A549 (cell line): Measurements from ENCODE around the gene CACNA1S. TPM values are rescaled to one million over a fixed set of nuclear protein-coding genes. Genes with fewer than 3 reads are reported as not detected.

Source experiments
- ATAC-seq, 2 experiments: fragments of 200-7000 bp in 1 of 2; fragments of >200 bp in 1 of 2; cut with Nextera tagmentation in 1 of 2; cut with Tn5 transposase in 1 of 2; 3 replicates each; pipeline versions ENCODE4 v1.8.0 to v1.9.1; 2018 to 2020; ENCODE audit warnings: mild to moderate bottlenecking in 1 of 2, moderate library complexity in 1 of 2
- CTCF ChIA-PET: fragments of 300-600 bp; sonication (Branson Sonifier 250); formaldehyde crosslinking; extraction: SDS; loops from one replicate; lab custom pipeline; 2021; ENCODE audit warnings: antibody characterized with exemption, inconsistent platforms; lab: Yijun Ruan, JAX
- POLR2A ChIA-PET: fragments of 350-600 bp; formaldehyde crosslinking; extraction: SDS; loops from one replicate; lab custom pipeline; 2021; ENCODE audit warnings: antibody characterized with exemption, inconsistent platforms; lab: Yijun Ruan, JAX
- DNase-seq, 2 experiments: peaks; one replicate each; pipeline versions ENCODE4 v3.0.0 to v3.0.0-alpha.2; 2011 to 2016; ENCODE audit warnings: low read depth in 1 of 2, low spot score in 1 of 2
- FAIRE-seq: peaks from 2 replicates; lab custom pipeline; 2011; peaks lifted over from hg19 to GRCh38; lab: Jason Lieb, UNC
- H3K27ac ChIP-seq, 2 experiments: fragments of >200 bp; sonication (Bioruptor Twin); formaldehyde crosslinking; 3 replicates each; pipeline ENCODE4 v1.5.1; 2016 to 2017
- H3K4me1 ChIP-seq: fragments of >200 bp; sonication (Bioruptor Twin); formaldehyde crosslinking; 3 replicates; pipeline ENCODE4 v1.6.1; 2016
- H3K4me2 ChIP-seq: fragments of >200 bp; sonication (Bioruptor Twin); formaldehyde crosslinking; 3 replicates; pipeline ENCODE4 v1.6.1; 2016
- H3K4me3 ChIP-seq: fragments of >200 bp; sonication (Bioruptor Twin); formaldehyde crosslinking; 3 replicates; pipeline ENCODE4 v1.5.1; 2016
- H3K9me3 ChIP-seq: fragments of >200 bp; sonication (Bioruptor Twin); formaldehyde crosslinking; 3 replicates; pipeline ENCODE4 v1.6.1; 2016
- BHLHE40 ChIP-seq: IDR thresholded peaks from 2 replicates; pipeline ENCODE4 v1.6.1; 2012; ENCODE audit warnings: low read depth, low read length, inconsistent platforms
- CBX2 ChIP-seq: fragments of 200-600 bp; sonication (generic); IDR thresholded peaks from 2 replicates; pipeline ENCODE4 v1.6.1; 2016; ENCODE audit warnings: low read depth, mild to moderate bottlenecking, borderline replicate concordance
- CHD2 ChIP-seq: fragments of 150-350 bp; IDR thresholded peaks from 2 replicates; pipeline ENCODE4 v1.6.1; 2014; ENCODE audit warnings: low read length; ENCODE audit not compliant: partially characterized antibody
- CHD4 ChIP-seq: fragments of 200-600 bp; sonication (generic); IDR thresholded peaks from 2 replicates; pipeline ENCODE4 v1.6.1; 2016; ENCODE audit warnings: antibody characterized with exemption, mild to moderate bottlenecking, borderline replicate concordance
- ESRRA ChIP-seq: fragments of 150-350 bp; IDR thresholded peaks from 2 replicates; pipeline ENCODE4 v1.6.1; 2014; ENCODE audit warnings: mild to moderate bottlenecking, low read length, borderline replicate concordance
- HOXB5 ChIP-seq: fragments of 250-450 bp; sonication (Bioruptor Pico); IDR thresholded peaks from 2 replicates; pipeline ENCODE4 v1.5.0; 2020; ENCODE audit warnings: mild to moderate bottlenecking, moderate library complexity
- NPAS2 ChIP-seq: fragments of 250-450 bp; sonication (Bioruptor Pico); IDR thresholded peaks from 2 replicates; pipeline ENCODE4 v1.8.0; 2022; ENCODE audit warnings: mild to moderate bottlenecking, moderate library complexity, borderline replicate concordance
- NR3C1 ChIP-seq: fragments of >200 bp; sonication (Bioruptor Twin); formaldehyde crosslinking; IDR thresholded peaks from 3 replicates; pipeline ENCODE4 v1.6.1; 2017
- POLR2A ChIP-seq: IDR thresholded peaks from 2 replicates; pipeline ENCODE4 v1.6.1; 2012; ENCODE audit warnings: mild to moderate bottlenecking, low read length
- RAD21 ChIP-seq, 2 experiments: fragments of >200 bp in 1 of 2; sonication (Bioruptor Twin) in 1 of 2; formaldehyde crosslinking in 1 of 2; IDR thresholded peaks in 1 of 2; conservative IDR thresholded peaks in 1 of 2; 2 replicates in 1 of 2; 3 replicates in 1 of 2; pipeline ENCODE4 v1.6.1; 2012 to 2018; ENCODE audit warnings: inconsistent platforms in 1 of 2
- RARB ChIP-seq: fragments of 250-450 bp; sonication (Bioruptor Pico); IDR thresholded peaks from 2 replicates; pipeline ENCODE4 v1.8.0; 2021; ENCODE audit warnings: mild to moderate bottlenecking, moderate library complexity
- RFX5 ChIP-seq: fragments of 450-650 bp; IDR thresholded peaks from 2 replicates; pipeline ENCODE4 v1.7.1; 2014; ENCODE audit warnings: antibody characterized with exemption, mild to moderate bottlenecking, moderate library complexity
- RNF2 ChIP-seq: fragments of 200-600 bp; sonication (generic); IDR thresholded peaks from 2 replicates; pipeline ENCODE4 v1.6.1; 2016; ENCODE audit warnings: low read depth, mild to moderate bottlenecking, antibody characterized with exemption, moderate library complexity, borderline replicate concordance
- ZC3H11A ChIP-seq: fragments of 450-650 bp; IDR thresholded peaks from 2 replicates; pipeline ENCODE4 v1.6.1; 2014; ENCODE audit warnings: antibody characterized with exemption, mild to moderate bottlenecking
- WGBS: methylation state at CpG from one replicate; pipeline ENCODE4 v1.1.6; 2017; ENCODE audit errors: missing lambda C conversion rate; 5-methylcytosine and 5-hydroxymethylcytosine counted together
- polyA plus RNA-seq, 4 experiments: library from polyadenylated mRNA; depleted of rRNA in 3 of 4; stranded (reverse); fragments of >200 nt; fragmentation: RNase III in 1 of 4; extraction: RNeasy Plus Mini Kit Qiagen cat#74134 plus additional on column Dnase treatment in 1 of 4; gene quantifications; 2 replicates in 3 of 4; 3 replicates in 1 of 4; pipeline ENCODE4 v1.2.3, GENCODE V29; 2011 to 2017
- TF ChIP-seq, protein P1 (sequence below): fragments of >200 bp; sonication (Bioruptor Twin); formaldehyde crosslinking; IDR thresholded peaks from 2 replicates; pipeline ENCODE4 v1.6.1; 2016
- TF ChIP-seq, protein P2 (sequence below): fragments of 250-450 bp; sonication (Bioruptor Pico); IDR thresholded peaks from 2 replicates; pipeline ENCODE4 v1.5.0; 2021; ENCODE audit warnings: mild to moderate bottlenecking, moderate library complexity, borderline replicate concordance
- TF ChIP-seq, protein P3 (sequence below): fragments of 450-650 bp; IDR thresholded peaks from 2 replicates; pipeline ENCODE4 v1.6.1; 2014; ENCODE audit warnings: antibody characterized with exemption
- TF ChIP-seq, protein P4 (sequence below): fragments of 150-350 bp; IDR thresholded peaks from 2 replicates; pipeline ENCODE4 v1.6.1; 2014; ENCODE audit warnings: low read depth, mild to moderate bottlenecking, low read length
- TF ChIP-seq, protein P5 (sequence below): fragments of >200 bp; sonication (Bioruptor Twin); formaldehyde crosslinking; IDR thresholded peaks from 3 replicates; pipeline ENCODE4 v1.6.1; 2016
- TF ChIP-seq, protein P6 (sequence below): IDR thresholded peaks from 2 replicates; pipeline ENCODE4 v1.6.1; 2012

The CACNA1S gene
- polyA plus RNA-seq, 2 of the 4 experiments (the other 2 are of a cell fraction) = 0.01 TPM; not detected in 1

DNA sequence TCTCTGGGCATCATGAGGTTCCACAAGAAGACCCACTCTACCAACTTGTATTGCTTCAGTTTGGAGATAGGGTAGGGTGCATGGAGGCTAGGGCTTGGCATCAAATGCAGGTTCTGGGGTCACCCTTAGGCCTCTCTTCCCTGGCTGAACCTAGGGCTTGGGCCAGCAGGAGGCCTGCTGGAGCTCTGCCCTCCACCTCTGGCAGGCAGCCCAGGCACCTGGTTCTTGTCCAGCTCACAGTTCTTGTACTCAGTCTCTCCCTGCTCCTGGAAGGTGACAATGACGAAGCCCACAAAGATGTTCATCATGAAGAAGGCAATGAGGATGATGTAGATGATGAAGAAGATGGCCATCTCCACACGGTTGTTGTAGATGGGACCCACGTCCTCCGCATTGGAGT, 51.2 kb downstream of the CACNA1S start:
- ChIA-PET POLR2A (no interaction called here), CTCF (interaction anchor here (1.1 kb wide), 1 partner anchor 17 kb away, joined by 3 read pairs; no protein-coding TSS in a partner anchor)
- WGBS = 88% methylated on average over 4 of the region's 4 CpGs
- Histone ChIP-seq H3K27ac (no peak overlapping the region), H3K4me1 (0 out of 3 replicates have a peak, but pooled peaks cover 4% of the 10 kb centered on the region), H3K9me3 (no peaks in the 10 kb centered on the region), H3K4me3 (no peak overlapping the region), H3K4me2 (no peak overlapping the region)
- DNase-seq = no peak
- no peak for TF ChIP-seq CBX2
- TF ChIP-seq, protein P1, sequence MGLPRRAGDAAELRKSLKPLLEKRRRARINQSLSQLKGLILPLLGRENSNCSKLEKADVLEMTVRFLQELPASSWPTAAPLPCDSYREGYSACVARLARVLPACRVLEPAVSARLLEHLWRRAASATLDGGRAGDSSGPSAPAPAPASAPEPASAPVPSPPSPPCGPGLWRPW = no peak
- no peak for FAIRE-seq
- no peak for ATAC-seq

DNA sequence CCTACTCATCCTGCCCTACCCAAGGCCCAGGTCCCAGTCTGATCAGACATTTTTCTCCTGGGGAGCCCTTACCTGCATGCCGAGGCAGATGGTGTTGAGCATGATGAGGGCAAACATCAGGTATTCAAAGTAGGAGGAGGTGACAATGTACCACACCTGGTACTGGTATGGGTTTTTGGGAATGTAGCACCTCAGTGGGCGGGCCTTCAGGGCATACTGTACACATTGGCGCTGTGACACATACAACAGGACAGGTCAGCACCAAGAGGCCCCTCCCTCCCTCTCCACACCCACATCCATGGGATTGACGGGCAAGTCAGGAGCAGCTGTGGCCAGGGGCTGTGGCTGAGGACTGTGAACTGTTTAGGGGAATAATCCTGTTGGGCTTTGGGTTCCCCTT, 51.6 kb downstream of the CACNA1S start:
- TF ChIP-seq RARB (no peak), ESRRA (no peak), POLR2A (no peak), CHD2 (no peak)
- TF ChIP-seq, protein P2, sequence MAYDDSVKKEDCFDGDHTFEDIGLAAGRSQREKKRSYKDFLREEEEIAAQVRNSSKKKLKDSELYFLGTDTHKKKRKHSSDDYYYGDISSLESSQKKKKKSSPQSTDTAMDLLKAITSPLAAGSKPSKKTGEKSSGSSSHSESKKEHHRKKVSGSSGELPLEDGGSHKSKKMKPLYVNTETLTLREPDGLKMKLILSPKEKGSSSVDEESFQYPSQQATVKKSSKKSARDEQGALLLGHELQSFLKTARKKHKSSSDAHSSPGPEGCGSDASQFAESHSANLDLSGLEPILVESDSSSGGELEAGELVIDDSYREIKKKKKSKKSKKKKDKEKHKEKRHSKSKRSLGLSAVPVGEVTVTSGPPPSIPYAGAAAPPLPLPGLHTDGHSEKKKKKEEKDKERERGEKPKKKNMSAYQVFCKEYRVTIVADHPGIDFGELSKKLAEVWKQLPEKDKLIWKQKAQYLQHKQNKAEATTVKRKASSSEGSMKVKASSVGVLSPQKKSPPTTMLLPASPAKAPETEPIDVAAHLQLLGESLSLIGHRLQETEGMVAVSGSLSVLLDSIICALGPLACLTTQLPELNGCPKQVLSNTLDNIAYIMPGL (CRISPR knock-in tag) = no peak
- TF ChIP-seq, protein P3, sequence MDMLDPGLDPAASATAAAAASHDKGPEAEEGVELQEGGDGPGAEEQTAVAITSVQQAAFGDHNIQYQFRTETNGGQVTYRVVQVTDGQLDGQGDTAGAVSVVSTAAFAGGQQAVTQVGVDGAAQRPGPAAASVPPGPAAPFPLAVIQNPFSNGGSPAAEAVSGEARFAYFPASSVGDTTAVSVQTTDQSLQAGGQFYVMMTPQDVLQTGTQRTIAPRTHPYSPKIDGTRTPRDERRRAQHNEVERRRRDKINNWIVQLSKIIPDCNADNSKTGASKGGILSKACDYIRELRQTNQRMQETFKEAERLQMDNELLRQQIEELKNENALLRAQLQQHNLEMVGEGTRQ = no peak
- TF ChIP-seq, protein P4, sequence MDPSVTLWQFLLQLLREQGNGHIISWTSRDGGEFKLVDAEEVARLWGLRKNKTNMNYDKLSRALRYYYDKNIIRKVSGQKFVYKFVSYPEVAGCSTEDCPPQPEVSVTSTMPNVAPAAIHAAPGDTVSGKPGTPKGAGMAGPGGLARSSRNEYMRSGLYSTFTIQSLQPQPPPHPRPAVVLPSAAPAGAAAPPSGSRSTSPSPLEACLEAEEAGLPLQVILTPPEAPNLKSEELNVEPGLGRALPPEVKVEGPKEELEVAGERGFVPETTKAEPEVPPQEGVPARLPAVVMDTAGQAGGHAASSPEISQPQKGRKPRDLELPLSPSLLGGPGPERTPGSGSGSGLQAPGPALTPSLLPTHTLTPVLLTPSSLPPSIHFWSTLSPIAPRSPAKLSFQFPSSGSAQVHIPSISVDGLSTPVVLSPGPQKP = no peak
- no peak overlapping the region for H3K27ac ChIP-seq
- no peaks in the 10 kb centered on the region for H3K9me3 ChIP-seq
- no peak for FAIRE-seq
- H3K4me3 ChIP-seq = no peak overlapping the region
- H3K4me2 ChIP-seq = no peak overlapping the region
- WGBS = 81% methylated on average over 4 of the region's 4 CpGs
- DNase-seq = no peak
- ChIA-PET CTCF (interaction anchor here (1.1 kb wide), 1 partner anchor 16 kb away, joined by 3 read pairs; no protein-coding TSS in a partner anchor), POLR2A (no interaction called here)
- 0 out of 3 replicates have a peak, but pooled peaks cover 4% of the 10 kb centered on the region for H3K4me1 ChIP-seq
- ATAC-seq = no peak

DNA sequence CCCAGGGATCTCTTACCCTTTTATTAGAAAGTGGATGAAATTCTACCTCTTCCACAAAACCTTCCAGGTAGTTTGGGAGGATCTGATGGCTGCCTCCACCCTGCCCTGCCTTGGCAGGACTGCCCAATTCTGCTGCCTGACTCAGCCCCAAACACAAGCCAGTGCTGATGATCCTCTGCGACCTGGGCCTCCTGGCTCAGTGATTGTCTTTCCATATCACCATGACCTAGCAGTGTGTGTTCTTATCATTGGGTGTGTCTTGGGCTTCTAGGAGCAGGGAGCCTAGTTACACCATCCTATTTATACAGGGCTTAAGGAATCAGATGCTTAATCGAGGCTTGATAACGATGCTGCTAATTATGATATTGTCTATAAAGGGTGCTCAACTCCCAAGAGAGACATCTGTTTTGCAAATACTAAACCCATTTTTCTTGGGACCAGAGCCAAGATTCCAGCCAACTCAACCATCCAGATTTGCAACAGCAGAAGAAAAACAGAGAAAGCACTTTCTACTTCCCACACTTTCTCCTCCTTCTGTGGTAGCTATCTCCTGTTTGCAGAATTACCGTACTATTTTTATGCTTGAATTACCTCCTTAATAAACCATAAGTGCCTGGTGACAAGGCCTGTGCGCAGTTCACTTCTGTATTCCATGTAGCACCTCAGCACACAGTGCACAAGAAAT, 52.2 kb downstream of the CACNA1S start:
- Histone ChIP-seq H3K4me3 (no peak overlapping the region), H3K9me3 (no peaks in the 10 kb centered on the region), H3K4me2 (no peak overlapping the region), H3K27ac (no peak overlapping the region), H3K4me1 (0 out of 3 replicates have a peak, but pooled peaks cover 4% of the 10 kb centered on the region)
- WGBS = 64% methylated on average over 5 of the region's 5 CpGs
- POLR2A ChIA-PET = no interaction called here
- TF ChIP-seq, protein P2 (CRISPR knock-in tag) = no peak
- TF ChIP-seq RFX5 = no peak
- TF ChIP-seq NPAS2 (CRISPR knock-in tag) = no peak
- no peak for TF ChIP-seq RAD21 (conservative IDR thresholded peaks at IDR 0.05 in 1 of 2, IDR thresholded peaks at IDR 0.05 in 1 of 2)
- no peak for TF ChIP-seq CHD4
- TF ChIP-seq NR3C1 = no peak
- TF ChIP-seq, protein P3 = no peak
- TF ChIP-seq ZC3H11A = no peak
- TF ChIP-seq BHLHE40 = no peak
- no peak for TF ChIP-seq CBX2
- TF ChIP-seq, protein P5, sequence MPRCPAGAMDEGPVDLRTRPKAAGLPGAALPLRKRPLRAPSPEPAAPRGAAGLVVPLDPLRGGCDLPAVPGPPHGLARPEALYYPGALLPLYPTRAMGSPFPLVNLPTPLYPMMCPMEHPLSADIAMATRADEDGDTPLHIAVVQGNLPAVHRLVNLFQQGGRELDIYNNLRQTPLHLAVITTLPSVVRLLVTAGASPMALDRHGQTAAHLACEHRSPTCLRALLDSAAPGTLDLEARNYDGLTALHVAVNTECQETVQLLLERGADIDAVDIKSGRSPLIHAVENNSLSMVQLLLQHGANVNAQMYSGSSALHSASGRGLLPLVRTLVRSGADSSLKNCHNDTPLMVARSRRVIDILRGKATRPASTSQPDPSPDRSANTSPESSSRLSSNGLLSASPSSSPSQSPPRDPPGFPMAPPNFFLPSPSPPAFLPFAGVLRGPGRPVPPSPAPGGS = no peak
- TF ChIP-seq HOXB5 (CRISPR knock-in tag) = no peak
- TF ChIP-seq RNF2 = no peak
- TF ChIP-seq, protein P6, sequence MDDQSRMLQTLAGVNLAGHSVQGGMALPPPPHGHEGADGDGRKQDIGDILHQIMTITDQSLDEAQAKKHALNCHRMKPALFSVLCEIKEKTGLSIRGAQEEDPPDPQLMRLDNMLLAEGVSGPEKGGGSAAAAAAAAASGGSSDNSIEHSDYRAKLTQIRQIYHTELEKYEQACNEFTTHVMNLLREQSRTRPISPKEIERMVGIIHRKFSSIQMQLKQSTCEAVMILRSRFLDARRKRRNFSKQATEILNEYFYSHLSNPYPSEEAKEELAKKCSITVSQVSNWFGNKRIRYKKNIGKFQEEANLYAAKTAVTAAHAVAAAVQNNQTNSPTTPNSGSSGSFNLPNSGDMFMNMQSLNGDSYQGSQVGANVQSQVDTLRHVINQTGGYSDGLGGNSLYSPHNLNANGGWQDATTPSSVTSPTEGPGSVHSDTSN = no peak
- FAIRE-seq (no peak), DNase-seq (peak in 1 of 2 experiments; percentile 28), ATAC-seq (peak in 1 of 2 experiments; percentile 38; a peak in 3 of 6 replicates)
- CTCF ChIA-PET = interaction anchor here (0.9 to 1.5 kb wide), 3 partner anchors 11 to 88 kb away, joined by 3 read pairs; no protein-coding TSS in a partner anchor
